NCI-H187 treated with DMSO at 0.1 percent for 48 hours (cell line): ENCODE data around the gene TOX2.

Experiments
- DNase-seq: peaks from one replicate; lab custom pipeline; 2025; lab: John Stamatoyannopoulos, UW

Gene TOX2

DNA sequence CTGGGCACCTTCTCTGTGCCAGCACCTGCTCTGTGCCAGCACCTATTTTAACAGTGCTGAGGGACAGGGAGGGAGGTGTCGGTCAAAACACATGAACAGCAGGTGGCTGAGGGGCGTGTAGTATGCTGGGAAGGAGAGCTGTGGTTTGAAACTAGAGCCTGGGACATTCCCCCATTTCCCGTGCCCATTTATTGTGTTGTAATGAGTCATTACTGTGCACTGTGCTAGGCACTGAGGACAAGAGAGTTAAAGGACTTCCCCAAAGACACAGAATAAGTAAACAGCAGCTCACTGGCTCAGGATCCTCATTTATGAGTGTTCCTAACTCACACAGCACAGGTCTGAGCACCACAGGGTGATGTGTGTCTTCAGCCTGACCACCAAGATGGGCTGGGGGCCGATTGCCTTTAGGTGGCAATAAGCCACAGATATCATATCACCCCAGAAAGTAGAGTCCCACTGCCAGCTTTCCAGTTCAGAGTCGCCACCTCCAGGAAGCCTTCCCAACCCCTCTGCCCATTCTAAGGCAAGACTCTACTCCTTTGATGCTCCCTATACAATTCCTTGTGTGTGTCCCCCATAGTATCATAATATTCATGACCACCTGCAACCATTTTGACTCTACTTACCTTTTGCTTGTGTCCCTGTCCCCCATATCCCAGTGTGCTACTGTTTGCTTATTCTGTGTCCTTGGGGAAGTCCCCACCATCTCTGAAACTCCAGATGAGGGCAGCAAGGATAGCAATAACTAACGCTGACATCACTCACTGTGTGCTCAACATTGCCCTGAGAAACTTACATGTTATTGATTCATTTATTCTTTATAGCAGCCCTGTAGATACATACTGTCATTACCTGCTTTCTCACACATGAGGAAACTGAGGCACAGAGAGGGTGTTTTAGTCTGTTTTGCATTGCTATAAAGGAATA lies 87.3 kb downstream of the TOX2 start:
- no peak for DNase-seq

DNA sequence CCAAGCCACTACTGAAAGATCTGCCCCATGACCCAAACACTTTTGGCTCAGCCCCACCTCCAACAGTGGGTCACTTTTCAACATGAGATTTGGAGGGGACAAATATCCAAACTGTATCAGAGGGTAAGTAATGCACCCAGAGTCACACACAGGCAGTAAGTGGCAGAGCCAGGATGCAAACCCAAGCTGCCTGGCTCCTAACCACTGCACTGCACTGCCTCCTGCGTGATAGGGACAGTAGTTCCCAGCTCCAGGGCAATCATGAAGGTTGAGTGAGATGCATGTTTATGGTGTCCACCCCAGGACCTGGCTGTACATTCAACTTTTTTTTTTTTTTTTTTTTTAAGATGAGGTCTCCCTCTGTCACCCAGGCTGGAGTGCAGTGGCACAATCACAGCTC lies 88.2 kb downstream of the TOX2 start:
- DNase-seq: no peak

DNA sequence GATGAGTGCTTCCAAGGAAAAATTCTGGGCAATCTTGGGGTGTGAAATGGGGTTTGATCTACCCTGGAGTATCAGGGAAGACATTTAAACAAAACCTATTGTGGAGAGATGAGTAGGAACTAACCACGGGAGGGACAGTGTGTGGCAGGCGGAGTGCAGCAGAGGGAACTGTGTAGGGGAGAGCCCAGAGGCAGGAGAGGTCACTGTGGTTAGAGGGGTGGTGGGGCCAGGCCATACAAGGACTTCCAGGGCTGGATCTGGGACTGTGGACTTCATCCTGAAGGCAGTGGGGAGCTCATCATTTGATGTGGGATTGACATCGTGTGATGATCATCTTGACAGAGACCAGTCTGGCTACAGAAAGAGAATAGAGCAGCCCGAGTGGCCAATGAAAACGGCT lies 89.0 kb downstream of the TOX2 start:
- DNase-seq: no peak

DNA sequence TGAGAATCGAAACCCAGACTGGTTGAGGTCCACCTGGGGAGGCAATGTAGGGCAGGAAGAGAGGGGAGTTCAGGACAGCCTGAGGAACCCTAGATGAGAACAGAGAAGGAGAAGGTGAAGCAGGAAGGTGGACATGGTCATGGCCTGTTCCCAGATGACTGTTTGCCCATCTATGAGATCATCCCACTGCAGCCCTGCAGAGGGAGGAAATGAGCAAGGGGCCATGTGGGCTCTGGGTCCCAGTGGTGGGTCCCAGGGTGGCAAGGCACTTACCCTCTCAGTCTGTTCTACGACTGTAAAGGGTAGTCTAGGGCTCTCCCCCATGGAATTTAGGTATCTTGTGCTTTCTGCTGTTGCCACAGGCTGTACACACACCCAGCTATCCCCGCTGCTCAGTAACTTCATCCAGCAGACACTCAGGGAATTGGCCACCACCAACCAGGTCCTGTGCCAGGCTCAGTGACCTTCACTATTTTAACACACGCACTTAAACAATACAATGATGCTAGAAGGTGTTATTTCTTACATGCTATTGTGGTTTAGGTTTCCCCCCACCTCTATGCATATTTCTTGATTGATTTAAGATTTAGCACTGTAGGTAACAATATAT lies 89.8 kb downstream of the TOX2 start:
- DNase-seq: no peak

DNA sequence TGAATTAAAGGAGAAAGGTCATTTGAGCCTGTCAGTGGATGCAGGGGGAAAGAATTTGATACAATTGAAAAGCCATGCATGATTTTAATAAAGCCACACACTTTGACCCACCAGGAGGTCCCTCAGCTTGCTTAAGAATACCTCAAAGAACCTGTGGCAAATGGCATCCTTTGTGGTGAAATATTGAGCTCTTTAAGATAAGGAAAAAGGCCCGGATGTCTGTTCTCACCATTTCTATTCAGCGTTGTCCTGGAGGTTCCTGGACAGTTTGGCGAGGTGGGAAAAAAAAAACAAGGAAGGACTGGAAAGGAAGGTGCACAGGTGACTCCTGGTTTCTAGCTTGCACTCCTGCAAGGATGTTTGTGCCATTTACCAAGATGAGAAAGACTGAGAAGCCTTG lies 91.0 kb downstream of the TOX2 start:
- no peak for DNase-seq

DNA sequence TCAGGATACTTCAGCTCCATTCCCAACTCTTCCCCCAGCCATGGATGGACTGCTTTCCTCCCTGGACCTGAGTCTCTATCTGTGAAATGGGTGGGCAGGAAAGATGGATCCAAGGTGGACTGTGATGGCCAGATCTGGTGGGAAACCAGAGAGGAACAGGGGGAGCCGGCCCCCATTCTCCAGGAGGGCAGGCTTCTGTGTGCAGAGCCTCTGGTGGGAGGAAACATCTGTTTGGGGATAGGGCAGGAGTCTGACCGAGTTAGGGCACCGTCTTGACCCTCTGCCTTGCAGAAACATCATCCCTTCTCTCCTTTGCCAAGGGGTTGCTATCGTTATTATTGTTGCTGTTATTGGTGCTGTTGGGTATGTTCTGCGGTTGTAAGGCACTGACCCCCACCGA lies 91.5 kb downstream of the TOX2 start:
- no peak for DNase-seq

DNA sequence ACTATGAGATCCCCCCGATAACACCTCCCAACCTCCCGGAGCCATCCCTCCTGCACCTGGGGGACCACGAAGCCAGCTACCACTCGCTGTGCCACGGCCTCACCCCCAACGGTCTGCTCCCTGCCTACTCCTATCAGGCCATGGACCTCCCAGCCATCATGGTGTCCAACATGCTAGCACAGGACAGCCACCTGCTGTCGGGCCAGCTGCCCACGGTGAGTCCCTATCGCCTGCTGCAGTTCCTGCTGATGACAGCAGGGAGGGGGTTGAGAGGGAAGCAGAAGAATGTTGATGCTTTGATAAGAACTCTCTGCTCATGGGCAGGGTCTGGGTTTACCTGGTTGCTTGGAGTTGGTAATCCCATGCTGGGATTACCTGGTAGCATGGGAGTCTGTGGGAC lies 91.9 kb downstream of the TOX2 start:
- DNase-seq: no peak

DNA sequence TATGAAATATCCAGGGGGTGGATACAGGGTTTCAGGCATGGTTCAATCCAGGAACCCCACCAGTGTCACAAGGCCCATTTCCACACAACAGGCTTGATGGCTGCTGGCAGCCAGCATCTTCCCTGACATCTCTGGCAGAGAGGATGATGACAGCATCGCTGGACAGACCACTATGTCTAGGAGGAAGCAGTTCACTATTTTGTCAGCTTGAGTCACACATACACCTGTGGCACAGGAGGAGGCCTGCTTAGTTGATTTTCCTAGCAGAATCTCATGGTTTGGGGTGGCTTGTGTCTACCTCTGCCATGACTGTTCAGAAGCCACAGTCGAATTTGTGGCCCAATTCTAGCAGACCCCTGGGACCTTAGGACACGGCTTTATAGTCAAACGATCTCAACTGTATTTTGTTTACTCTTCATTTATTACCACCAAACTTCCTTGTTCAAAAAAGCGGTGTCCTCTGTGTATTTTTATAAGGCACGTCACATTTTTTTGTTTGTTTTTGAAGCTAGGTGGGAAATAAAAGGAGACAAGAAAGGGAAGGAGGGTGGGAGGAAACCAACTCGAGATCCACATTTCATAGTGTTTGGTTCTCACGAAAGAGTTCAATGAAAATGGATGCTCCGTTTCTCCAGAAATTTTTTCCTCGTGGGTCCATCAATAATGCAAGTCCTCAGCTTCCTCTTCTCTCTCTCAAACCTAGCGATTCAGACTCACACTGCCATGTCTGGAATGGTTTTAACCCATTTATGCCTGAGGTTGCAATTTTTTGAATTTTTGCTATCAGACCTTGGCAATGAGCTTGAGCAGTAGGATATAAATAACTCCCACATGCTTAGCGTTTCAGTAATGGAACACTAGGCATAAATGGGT lies 94.4 kb downstream of the TOX2 start:
- no peak for DNase-seq

DNA sequence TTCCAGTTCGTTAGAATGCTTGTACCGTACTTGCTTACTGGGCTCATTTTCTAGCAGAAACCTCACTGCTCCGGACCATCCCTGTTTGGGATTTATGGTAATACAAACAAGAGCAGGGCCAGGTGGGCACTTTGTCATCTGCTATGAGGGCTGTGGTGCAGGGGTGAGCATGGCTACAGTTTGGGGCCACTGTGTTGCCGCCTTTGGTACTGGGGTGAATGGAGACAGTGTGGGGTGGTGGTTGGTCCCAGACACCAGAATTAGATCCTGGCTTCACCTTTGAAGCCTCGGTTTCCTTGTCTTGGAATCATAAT lies 95.0 kb downstream of the TOX2 start:
- DNase-seq: no peak

DNA sequence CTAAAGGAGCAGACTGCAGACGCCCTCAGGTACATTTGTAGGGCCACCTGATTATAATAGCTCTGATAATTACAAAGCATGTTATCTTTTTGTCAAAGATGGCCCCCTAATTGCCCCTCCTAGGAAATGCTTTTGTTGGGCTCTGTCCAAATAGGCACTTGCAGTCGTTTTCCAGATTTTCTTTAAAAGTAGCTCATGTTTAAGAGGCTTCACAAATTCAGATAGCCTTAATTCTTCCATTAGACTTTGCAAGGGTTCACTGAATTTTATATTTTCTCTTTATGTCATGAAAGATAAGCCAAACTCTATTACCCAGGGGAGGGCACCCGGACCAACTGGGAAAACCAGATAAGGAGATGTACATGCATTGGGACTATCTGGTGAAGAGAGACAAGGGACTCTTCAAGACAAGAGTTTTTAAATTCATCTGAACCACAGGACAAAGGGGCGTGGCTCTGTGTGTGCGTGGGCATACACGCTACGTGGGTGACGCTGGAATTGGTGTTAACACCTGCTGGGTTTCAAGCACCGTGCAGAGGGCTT lies 95.6 kb downstream of the TOX2 start:
- DNase-seq: no peak

DNA sequence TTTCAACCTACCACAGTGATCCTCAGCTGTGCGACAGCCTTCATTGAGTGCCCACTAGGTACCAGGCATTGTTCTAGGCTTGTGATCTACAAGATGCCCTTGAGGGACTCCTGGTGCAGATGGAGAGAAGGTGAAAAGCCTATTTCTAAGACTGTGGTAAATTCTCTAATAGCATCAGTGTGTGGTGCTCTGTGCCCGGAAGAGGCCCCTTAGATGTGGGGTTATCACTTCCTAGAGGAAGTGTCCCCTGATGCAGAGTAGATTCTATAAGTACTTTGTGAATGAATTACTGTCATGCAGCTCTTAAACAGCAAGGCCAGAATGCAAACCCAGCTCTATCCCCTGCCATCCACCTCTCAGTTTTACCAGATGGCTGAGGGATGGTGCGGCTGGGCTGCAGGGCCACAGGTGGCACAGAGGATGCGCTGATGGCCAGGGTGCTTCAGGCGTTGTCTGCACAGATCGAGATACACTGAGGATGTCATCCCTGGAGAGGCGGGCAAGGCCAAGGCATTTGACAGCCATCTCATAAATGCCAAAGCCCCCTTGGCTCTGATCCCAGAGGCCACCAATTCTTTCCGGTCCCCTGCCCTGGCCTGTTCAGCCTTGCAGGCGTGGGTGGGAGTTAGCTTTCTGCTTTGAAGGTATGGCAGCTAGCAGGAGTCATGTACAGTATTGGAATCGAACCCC lies 96.7 kb downstream of the TOX2 start:
- no peak for DNase-seq

DNA sequence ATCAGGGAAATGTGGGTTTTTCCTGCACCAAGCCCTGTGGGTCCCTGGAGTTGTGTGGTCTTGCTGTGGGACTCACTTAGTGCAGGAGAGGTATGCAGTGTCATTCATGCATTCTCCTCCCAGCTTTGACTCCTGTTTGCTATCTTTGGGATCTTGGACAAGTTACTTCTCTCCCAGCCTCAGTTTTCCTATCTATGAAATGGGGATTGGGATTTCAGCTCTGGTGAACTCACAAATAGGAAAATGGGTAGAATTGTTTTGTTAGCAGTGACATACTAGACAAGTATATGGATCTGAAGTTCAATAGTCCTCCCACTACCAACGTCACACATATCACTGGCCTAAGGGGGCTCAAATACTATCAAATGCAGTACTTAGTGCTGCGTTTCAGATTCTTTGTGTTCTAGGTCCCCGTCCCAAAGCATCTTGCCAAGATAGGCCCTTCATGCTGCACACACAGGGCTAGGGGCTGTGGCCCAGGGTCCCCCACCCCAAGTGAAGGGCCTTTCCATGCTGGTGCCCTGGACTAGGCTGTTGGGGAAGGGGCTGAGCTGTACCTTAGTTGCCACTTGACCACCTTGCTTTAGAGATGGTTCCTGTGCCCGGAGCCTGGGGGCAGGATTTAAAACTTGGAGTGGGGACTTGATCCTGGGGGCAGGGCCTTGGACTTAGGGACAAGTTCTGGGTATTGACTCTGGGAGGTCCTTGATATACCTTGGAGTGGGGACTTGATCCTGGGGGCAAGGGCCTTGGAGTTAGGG lies 98.0 kb downstream of the TOX2 start:
- no peak for DNase-seq

DNA sequence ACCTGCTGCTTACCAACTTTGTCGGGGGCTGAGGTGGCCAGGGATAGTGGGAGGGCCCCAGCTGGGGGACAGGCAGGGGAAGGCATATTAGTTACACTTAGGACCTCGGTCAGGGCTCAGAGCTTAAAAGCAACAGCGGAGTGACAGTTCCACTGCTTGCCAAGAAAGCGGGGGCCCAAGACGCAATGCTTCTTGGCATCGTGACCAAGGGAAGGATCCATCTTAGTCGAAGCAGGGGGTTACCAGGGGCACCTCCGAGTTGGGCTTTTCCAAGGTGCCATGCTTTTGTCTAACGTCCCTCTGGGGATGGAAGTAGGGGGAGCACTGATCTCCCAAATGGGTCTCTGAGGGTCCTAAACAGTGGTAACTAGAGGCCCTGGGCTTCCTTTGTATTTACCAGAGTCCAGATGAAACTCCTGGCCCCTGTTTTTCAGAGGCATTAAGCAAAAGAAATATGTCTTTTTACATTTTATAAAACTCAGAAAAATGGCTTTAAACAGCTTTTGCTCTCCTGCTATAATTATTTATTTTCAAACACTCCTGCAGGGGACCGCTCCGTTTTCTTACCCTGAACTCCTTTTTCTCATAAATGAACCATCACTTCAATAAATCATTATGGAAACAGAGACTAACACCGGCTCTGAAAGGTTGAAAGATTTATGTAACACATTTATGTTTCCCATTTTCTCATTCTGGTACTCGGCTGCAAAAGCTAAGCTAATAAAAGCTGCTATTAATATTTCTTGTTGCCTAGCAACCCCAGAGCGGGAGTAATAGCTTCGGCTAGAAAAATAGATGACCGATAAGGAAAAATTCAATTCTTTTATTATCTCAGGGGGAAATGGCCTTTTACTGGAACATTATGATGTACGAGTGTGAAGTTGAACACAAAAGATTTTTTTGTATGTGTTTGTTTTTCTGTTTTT lies 100.4 kb downstream of the TOX2 start:
- DNase-seq: no peak

DNA sequence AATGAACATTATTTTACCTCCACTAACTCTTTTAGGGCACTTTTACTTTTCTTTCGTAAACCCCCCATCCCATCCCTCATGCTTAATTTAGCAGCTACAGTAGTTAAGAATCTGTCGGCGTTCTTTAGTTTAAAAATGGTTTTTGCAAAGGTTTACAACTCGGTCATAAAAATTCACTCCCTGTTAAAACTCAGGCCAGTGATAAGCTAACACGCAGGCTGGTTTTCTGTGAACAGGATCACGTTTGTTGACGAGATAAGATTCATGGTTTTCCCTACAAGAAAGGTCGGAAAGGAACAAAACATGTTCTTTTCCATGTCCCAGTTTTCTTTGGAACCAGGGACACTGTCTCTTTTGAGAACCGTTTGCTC lies 101.1 kb downstream of the TOX2 start:
- DNase-seq: no peak

DNA sequence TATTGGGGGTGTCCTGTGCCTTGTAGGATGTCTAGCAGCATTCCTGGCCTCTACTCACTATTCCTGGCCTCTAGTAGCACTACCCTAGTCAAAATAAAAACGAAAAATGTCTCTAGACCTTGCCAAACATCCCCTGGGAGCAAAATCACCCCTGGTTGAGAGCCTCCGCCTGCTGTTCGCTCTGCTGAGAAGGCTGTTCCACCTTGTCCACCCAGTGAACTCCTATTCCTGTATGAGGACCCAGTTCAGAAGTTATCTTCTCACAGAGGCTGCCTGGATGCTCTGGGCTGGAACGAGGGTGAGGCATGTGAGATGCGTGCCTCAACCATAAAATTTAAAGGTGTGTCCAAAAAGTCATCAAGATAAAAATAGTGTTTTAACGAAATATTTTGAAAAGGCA lies 101.9 kb downstream of the TOX2 start:
- DNase-seq: no peak

DNA sequence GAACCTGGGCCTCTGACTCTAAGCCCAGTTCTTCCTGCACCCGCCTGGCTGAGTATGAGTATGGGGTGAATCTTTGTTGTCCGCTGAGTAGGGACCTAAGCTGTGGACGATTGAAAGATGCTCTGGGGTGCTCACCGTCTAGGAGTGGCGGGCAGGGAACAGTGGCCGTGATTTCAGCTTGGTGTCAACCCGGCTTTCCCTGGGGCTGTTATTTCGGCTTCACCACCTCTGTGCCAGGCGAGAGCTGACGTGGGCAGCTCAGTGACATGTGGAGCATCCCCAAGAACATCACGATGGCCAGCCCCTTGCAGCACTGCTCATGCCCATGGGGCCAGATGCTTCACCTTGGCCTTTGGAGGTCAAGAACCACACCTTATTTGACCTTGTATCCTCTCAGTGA lies 102.6 kb downstream of the TOX2 start:
- DNase-seq: no peak

DNA sequence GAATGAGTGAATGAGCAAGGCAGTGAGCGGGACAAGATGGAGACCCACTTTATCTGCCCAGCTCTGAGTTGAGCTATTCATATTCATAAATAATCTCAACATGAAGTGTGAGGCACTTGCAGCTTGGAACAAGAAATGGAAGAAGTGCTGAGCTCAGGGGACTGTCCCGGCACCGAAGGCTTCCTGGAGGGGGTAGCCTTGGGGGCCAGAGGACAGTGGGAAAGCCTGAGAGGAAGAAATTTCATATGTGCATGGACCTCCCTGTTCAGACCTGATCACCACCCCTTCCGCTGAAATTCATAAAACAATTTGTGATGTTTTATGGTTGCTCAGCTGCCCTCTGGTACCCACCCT lies 103.2 kb downstream of the TOX2 start:
- DNase-seq: no peak

DNA sequence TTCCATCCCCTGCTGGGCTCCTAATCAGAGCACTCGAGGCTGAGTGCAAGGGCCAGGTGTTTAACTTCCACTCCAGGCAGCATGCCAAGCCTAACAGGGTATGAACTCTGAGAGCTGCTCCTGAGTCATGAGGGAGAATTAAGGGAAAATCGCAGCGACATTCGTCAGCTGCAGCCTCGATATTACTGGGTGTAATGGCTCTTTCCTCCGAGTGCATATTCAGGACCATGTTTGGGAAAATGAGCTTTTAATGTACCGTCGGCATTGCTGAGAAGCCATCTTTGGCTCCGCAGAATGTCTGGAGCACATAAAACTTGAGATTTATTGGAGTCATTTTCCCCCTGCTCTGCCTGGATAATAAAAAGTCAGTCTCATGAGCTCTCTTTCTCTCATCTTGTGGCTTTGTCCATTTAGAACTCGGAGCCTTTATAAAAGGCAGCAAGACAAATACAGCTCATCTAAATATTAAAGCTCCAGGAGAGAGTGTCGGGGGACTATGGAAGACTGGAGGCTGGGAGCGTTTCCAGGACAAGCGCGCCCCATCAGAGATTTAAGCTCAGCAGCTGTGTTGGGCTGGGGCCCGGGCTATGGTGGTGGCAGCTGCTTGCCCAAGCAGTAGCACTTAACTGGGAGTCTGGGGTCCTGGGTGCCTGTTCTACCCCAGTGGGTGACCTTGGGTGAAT lies 103.7 kb downstream of the TOX2 start:
- peak; percentile 96 for DNase-seq

DNA sequence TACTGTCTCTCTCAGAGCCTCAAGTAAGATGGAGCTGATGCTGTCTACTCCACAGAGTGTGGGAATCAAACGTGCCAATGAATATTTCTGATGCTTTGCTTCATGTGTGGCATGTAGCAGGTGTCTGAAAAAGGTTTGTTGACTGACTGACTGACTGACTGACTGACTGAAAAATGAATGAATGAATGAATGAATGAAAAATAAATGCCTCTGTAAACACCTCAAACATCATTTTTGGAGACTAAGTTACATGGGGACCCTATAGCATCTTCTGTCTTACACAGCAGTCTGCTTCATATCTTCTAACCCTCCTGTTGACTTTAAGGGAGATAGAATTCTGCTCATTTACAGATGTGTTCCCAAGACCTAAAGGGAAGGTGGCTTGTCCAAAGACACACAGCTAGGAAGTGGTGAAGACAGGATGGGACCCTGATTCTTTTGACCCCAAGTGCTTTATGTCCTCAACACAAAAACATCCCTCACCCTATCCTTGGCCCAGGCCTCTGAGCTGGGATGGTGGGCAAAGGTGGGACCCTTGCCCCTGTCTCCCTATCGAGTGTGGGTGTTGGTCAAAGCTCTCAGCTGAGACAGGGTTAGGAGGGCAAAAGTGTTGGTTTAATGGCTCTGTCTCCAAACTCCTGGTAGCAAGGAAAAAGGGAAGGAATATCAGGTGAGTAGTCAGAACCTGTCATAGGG lies 104.4 kb downstream of the TOX2 start:
- no peak for DNase-seq
